Measurements from ENCODE around the gene HMX1. TPM values are rescaled to one million over a fixed set of nuclear protein-coding genes. Genes with fewer than 3 reads are reported as not detected.

Gene HMX1
- total RNA-seq, 1 experiment from 2014 or later, result not detected

DNA sequence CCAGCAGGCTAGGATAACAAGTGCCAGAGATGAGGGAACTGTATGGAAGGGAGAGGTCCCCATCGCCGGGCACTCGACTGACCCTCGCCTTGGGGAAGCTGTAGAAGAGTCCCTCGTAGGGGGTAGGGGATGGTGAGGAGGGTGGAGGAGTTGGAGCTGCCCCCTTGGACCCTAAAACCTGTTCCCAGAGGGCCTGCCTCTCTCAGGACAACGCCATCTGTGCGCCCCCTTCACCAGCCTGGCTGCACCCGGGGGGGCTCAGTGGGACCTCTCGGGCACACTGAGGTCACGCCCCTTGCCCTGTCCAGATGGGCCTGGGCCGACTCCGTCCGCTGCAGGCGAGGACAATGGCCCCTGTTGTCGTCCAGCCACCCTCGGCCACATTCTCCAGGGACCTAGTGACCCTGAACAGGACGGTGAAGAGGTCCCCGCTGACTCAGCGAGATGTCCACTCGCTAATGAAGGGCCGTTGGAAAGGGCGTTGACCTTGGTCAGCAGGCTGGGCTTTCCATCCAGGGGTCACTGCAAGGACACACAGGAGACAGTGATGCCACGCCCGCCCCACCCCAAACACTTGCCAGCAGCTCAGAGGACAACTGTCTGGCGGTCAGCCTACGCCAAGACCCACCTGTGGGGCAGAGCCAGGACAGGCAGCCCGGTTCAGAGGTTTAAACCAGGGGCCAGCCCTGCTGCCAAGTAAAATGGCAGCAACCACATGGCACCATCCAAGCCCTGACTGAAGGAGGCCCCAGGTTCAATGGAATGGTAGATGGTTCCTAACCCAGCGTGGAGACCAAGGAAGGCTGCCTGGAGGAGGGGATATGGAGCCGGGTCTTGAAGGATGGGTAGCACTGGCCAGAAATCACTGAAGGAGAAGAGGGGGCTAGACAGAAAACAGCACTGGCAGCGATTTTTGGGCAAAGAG, 51.2 kb downstream of the HMX1 start:
- DNase-seq (ENCODE audit: low spot score), result no peak

DNA sequence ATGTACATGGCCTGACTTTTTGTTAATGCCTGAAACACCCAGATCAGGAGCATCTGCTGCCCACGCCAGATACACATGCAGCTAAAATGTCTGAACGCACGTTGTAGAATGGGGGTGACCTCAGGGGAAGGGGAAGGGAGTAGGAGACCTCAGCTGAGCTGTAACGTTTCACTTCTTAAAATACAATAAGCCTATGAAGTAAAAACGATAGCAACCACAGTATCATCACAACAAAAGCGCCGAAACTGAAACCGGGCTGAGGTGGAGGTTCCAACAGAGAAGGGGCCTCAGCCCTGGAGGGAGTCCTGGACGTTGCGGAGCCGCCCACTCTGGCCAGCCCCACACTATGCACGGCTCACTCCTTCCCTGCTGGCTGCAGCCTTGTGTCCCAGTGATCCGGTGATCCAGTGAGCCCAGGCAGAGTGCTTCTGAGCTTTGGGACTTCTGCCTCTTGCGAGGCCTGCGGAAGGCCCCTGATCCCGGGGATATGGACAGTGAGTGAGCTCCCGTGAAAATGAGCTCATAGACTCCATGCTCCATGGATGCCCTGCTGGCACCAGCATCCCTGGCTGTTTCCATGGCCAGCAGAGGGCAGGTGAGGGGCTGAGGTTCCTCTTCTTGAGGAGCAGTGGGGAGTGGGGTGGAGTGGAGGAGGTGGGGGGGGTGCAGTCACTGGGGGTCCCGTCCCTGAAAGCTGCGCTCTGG, 52.0 kb downstream of the HMX1 start:
- no peak for DNase-seq (ENCODE audit: low spot score)

DNA sequence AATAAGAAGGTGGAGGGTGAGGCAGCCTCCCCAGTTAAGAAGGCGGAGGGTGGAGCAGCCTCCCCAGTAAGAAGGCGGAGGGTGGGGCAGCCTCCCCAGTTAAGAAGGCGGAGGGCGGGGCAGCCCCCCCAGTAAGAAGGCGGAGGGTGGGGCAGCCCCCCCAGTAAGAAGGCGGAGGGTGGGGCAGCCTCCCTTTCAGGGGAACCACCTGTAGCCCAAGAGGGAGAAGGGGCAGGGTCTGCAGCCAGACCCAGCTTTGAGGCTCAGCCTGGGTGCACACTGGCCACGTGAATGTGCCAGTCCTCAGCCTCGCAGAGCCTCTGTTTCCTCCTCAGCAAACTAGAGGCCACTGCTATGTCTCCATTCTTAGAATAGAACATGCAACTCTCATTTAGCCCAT, 52.6 kb downstream of the HMX1 start:
- no peak for DNase-seq (ENCODE audit: low spot score)

DNA sequence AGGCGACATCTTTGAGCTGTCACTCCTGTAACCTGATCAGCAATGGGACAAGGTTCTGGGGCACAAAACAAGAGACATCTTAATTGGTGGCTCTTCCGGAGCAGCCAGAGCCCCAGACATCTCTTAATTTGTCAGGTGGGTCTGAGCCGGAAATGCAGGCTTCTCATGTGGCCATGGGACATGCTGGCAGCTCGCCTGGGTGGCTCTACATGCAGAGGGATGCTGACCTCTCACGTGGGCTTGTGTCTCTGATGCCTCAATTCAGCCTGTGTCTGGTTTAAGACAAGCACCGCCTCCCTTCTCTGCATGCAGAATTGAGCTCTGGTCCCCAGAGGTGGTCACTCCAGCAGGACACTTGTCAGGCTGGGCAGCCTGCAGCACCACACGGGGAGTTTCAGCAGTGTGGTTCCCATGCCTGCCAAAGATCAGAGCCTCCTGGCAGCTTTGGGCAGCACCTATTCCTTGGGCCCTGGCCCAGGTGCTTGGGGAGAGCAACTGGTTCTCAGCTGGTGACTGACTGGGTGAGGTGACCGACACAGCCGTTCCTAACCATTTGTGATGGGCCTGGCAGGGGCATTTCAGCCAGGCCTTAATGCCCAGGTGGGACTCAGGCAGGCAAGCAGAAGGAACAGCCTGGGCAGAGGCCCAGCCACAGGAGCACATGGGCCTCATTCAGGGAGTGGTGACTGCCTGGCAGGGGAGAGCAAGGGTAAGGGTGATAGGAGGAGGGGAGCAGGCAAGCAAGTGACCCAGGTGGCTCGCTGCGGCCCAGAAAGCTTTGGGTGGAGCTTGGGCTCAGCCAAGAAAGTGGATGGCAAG, 53.4 kb downstream of the HMX1 start:
- no peak for DNase-seq (ENCODE audit: low spot score)

DNA sequence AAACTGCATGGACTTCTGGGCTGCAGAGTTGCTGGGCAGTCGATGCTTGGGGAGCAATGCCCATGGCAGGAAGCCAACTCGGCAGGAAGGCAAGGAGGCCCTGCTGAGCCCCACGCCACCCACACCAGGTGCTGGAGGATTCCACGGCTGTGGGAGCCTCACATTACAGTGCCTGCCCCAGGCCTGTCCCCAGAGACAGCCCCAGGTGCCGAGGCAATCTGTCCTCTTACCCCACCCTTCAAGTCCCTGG, 53.9 kb downstream of the HMX1 start:
- DNase-seq (ENCODE audit: low spot score), result no peak

DNA sequence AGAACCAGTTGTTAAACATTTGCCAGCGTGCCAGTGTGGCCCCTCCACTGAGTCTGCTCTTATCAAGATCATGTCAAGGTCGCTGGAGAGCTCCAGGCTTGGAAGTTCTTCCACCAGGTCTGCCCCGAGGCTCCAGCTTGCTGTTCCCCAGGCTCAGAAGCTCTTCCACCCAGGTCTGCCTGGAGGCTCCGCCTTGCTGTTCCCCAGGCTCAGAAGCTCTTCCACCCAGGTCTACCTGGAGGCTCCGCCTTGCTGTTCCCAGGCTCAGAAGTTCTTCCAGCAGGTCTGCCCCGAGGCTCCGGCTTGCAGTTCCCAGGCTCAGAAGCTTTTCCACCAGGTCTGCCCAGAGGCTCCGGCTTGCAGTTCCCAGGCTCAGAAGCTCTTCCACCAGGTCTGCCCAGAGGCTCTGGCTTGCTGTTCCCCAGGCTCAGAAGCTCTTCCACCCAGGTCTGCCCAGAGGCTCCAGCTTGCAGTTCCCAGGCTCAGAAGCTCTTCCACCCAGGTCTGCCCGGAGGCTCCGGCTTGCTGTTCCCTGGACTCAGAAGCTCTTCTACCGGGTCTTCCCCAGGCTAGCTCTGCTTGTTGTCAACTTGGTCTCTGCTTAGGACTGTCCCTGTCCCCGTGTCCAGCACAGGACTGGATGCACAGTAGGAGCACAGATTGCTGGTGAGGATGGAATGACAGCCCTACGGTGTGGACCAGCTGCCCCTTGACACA, 54.4 kb downstream of the HMX1 start:
- no peak for DNase-seq (ENCODE audit: low spot score)

All from A172 (cell line).